HG03354 (cell line): ENCODE data around the gene ITPRIP.

Source experiments
- ATAC-seq: cut with Tn5 transposase; IDR thresholded peaks from one replicate; pipeline ENCODE4 v1.9.1; 2021; ENCODE audit warnings: mild to moderate bottlenecking; ENCODE audit not compliant: unreplicated experiment, poor library complexity, severe bottlenecking

Gene ITPRIP, protein sequence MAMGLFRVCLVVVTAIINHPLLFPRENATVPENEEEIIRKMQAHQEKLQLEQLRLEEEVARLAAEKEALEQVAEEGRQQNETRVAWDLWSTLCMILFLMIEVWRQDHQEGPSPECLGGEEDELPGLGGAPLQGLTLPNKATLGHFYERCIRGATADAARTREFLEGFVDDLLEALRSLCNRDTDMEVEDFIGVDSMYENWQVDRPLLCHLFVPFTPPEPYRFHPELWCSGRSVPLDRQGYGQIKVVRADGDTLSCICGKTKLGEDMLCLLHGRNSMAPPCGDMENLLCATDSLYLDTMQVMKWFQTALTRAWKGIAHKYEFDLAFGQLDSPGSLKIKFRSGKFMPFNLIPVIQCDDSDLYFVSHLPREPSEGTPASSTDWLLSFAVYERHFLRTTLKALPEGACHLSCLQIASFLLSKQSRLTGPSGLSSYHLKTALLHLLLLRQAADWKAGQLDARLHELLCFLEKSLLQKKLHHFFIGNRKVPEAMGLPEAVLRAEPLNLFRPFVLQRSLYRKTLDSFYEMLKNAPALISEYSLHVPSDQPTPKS

DNA sequence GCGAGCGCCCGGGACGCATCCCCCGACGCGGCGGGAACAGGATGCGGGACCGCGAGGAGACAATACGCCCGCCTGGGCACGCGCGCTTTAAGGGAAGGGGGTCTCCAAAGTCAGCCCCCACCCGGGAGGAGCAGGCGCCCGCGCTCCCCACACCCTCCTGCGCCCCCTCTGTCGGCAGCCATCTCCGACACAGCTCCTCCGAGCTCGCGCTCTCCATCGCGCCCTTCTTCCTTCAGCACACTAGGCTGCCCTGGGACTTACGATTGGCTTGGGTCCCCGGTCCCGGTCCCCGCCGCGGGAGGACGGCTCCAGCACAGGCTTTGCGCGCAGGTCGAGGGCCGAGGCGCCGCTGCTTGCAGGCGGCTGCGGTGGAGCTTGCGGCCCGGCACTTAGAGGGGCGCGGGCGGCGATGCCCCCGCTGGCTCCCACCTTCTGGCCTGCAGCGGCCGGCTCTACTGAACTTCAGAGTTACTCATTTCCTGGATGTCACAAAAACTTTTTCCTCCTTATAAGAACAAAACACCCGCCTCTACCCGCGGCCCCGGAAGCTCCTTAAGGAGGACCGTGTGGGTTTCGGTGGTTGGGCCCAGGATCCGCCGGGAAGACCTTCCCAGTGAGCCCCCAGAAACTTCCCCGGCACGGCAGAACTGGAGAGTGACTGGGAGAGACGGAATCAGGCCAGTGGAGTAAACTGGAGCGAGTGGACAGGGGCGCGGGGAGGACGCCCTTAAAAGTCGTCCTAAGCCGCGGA, at the start of gene ITPRIP:
TSS of gene ITPRIP (minus strand) at position 481 of the 751 bp plus-strand sequence. CDS start 22,414 bp downstream, outside the sequence.
- peak; percentile 74 for ATAC-seq

DNA sequence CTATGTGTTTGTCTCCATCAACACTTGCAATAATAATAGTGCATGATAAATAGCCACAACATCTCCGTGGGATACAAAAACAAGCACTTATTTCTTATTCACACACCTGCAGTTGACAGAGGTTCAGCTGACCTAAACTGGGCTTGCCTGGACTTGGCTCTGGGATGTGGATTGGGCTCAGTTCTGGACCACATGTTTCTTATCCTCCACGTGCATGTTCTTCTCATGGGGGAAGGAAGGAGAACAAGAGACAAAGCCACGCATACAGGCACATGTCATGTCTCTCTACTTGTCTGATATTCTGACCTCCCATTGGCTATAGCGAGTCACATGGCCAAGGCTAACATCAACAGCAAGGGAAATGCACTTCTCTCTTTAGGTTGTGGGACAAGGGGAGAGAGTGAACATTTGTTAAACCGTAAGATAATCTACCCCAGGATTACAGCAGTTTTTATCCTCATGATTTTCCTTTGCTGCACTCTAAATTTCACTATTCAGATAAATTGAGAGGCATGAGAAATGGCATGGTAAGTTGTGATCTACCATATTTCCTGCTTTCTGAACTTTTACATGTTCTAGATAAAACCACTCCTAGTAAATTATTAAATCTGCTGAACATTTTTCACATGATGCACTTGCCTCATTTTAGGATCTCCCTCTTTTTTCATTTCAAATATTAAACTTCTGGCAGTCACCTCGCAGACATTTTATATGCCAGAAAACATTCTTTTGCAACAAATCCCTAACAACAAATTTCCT, 49.0 kb upstream of the ITPRIP start:
- ATAC-seq, result peak; percentile 94

DNA sequence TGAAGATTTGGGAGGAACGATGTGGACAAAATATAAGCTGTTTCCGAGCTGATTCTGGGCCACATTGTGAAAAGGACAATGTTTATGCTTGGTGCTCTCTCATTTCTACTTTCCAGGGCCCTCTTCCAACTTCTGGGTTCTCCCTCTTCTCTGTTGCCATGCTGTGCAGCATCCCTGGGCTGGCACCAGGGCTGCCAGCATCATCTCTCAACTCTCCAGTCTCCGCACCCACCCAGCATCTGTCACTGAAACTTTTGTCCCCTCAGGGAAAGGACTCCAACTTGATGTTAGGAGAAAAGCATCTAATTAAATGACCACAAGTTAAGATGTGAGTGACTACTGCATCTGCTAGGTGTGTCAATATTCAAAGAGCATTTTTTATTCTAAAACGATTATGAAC, 42.1 kb upstream of the ITPRIP start:
- no peak for ATAC-seq

DNA sequence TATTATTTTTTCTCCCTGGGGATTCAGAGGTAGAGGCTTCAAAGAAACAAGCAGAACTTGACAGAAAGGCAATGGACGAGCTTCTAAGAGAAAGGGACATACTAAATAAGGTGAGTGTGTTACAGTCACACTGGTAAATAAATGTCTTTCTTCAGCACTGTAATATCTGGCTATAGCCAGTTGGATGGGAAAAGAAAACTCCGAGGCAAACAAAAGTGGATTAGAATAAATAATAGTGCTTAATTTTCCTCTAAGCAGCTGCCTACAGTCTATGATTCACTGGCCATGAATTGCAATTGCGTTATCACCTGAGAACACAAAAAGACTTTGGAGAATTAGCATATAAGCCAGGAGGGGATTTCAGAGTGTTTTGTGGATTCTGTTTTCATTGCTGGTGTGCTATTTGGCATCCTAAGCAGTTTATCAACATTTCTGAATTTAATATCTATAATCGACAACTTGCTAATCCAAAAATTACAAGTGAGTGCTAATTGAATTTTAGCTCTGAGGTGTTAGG, 38.6 kb upstream of the ITPRIP start:
- no peak for ATAC-seq

DNA sequence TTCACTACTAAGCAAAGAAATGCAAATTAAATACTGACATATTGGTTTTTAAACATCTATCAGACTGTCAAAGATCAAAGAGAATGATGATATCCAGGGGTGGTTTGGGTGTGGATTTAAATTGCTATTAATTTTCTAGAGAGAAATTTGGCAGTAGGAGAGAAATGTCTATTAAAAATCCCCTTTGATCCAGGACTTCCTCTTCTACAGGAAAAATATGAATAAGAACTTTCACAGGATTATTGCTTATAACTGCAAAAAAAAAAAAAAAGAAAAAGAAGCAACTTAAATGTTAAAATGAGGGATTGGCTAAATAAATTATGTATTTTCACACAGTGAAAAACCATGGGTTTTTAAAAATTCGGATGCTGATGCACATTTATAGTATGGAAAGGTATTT, 36.3 kb upstream of the ITPRIP start:
- no peak for ATAC-seq

DNA sequence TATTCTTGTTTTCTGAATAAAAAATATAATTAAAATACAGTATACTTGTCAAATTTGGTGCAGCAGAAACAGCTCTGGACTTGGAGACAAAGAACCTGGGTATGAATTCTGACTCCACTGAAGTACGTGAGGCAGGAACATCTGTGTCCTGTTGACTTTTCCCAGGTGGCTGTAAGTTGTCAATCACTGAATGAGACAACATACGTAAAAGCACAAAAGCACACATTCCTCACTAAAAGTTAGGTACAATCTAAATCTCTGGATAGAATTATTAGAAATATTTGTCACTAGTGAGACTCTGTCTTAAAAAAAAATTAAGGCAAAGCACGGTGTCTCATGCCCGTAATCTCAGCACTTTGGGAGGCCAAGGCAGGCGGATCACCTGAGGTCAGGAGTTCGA, 33.5 kb upstream of the ITPRIP start:
- ATAC-seq, result no peak

DNA sequence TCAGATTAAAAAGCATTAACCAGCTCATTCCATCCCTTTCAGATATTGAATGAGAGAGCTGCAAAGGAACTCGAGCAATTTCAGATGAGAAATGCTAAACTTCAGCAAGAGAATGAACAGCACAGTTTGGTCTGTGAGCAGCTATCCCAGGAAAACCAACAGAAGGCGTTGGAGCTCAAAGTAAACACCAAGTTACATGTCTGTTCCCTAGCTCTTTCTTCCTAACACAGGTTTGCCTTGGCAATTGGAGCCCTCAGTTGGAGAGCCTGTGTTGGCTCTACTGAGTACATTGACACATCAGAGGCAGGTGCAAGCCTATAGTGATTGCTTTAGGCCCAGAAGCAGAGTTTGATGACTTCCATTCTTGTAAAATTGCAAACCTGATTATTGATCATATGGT, 30.1 kb upstream of the ITPRIP start:
- no peak for ATAC-seq

DNA sequence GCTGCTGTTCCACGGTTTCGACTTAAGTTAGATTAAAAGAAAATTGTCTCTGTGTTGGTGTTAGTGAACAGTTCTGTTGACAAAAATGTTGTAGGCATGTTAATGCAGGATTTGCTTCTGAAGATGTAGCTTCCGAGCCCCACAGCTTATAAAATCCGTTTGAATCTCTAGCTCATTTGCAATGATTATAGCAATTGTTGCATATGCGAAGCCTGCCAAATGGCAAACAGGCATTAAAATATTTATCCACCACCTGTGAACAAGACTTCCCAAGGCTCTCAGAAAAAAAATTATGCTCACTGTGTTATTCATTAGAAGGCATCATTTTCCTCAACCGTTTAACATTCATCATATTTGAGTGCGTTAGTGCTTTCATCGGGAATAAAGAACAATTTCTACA, 29.6 kb upstream of the ITPRIP start:
- ATAC-seq, result no peak

DNA sequence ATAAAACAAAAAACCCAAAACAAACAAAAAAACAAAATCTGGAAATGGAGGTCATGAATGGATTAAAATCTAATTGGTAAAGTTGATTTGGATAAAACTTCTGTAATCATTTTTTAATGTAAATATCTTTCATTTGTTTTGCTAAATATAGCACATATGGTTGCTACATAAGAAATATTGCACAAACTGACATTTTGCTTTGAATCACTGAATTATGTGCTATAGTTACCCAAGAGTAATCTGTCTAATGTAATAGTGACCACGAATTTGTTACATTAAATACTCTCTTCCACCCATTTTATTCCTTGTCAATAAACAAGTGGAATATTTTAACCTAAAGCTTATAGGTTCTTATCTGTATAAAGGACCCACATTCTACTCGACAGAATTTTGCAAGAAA, 21.5 kb upstream of the ITPRIP start:
- no peak for ATAC-seq

DNA sequence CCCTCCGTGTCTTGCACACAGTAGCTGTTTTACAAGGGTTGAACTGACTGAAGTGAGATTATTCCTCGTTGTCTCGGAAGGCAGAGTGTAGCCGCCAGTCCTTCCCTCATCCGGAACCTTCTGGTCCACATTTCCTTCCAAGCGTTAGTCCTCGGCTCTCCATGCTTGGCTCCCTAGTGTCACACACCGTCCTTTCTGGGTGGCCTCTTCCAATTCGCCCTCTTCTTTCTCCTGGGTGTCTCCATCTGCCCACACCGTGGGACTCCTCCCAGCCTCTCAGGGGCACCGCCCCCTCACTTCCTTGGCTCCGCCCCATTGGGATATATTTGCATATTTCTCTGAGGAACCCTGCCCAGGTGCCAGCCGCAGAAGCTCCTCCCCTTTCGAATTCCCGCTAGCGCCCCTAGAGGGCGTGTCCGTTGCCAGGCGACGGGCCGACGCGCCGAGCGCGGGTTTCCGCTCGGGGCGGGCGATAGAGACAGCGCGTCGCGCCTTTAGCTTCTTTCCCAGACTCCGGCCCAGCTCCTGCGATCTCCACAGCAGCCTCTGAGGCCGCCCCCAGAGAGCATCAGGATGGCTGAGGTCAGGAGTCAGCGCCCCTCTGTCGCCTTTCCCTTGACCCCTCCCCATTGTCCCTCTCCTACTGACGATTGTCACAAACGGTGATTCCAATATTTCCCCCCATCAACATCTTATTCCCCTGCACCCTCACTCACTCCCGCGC, 15.2 kb upstream of the ITPRIP start, which contains the start of gene CFAP58:
TSS of gene CFAP58 (plus strand) at position 509 of the 724 bp plus-strand sequence. CDS start at position 574, 65 bp downstream.
- ATAC-seq, result peak; percentile 67

DNA sequence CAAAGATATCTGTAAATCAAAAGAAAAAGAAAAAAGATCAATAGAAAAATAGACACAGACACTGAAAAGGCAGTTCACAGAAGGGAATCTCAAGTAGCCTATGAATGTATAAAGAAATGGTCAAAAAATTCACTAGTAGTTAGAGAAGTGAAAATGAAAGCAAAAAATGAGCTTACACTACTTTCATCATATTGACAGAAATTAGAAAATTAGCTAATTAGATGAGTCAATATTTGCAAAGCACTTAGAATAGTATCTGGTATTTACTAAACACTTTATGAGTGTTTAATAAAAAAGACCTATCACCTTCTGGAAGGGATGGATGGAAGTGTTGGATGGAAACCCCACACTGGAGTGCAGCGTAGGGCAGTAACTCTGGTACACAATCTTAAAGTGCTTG, 13.7 kb upstream of the ITPRIP start:
- peak; percentile 26 for ATAC-seq

DNA sequence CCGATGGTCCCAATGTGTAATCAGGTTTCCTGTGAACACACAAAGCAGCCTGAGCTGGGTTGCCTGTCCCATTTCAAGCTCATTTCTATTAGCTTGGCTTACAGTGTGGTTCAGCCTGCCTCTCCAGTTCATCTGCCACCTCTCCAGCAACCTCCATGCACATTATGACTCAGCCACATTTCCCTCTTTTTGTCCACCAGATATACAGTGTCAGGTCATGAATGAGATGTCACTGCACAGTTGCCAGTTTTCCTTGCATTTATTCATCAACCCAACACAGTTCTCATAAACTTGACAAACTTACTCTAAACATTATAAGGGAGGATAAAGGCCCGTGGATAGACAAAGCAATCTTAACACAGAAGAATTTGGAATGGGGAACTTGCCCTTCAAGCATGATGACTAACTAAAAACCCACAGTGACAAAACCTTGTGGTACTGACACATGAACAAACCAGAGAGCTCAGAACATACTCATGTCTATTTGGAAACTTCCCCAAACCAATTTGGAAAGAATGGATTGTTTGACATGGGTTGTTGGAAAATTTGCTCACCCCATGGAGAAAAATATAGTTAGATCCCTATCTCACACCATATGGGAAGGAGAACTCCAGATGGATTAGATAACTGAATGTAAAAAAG, 12.9 kb upstream of the ITPRIP start:
- no peak for ATAC-seq

DNA sequence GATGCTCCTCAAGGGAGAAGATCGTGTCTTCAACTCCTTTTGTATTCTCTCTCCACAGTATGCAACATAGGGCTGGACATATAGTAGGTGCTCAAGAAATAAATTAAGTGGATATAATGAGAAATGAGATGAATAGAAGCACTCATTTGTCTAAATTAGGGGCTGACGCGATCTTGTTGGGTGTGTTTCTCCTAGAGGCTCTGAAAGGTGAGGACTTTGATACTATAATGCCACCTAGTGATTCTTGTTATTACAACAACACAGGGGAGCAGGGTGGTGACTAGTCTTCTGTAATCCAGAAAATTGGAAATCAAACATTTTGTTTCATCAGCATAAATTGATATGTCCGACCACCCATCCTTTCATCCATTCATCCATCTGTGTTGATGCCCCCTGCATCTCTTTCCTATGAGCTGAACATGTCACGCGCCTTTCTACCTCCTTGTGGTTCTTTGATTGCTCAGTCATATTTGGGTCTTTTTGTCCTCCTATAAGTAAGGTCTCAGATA, 11.9 kb upstream of the ITPRIP start:
- peak; percentile 51 for ATAC-seq

DNA sequence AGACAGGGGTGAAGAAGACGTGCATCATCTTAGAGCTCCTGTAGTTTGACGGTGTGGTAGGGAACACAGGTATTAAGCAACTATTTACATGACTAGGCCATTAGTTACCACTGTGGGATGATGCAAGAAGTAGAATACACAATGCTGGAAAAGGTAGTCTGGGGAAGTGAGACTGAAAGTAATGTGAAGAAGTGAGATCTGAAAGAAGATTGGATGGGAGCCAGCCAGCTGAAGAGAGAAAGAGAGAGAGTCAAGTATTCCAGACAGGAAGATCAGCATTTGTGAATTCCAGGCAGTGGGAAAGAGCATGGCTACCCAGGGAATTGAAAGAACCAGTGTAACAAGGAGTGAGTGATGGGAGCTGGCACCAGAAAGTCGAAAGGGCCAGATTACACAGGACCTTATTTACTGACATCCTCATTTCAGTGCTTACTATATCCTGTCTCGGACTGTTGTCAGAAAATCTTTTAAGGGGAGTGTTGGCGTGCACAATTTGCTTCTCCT, 11.4 kb upstream of the ITPRIP start:
- ATAC-seq, result peak; percentile 52

DNA sequence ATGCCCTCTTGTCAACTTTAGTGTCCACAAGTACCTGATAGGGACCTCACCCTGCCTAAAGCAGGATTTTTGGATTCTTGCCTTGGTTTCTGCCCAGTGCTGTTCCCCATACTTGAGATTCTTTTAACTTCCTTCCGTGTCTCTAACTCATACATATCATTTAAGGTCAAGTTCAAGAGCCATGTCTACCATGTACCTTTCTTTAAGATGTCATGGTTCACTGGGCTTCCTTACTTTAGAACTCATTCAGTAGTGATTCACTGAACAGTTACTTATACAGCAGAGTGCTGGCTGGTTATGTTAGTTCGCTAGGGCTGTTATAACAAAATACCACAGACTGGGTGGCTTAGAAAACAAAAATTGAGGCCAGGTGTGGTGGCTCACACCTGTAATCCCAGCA, 10.3 kb upstream of the ITPRIP start:
- no peak for ATAC-seq

DNA sequence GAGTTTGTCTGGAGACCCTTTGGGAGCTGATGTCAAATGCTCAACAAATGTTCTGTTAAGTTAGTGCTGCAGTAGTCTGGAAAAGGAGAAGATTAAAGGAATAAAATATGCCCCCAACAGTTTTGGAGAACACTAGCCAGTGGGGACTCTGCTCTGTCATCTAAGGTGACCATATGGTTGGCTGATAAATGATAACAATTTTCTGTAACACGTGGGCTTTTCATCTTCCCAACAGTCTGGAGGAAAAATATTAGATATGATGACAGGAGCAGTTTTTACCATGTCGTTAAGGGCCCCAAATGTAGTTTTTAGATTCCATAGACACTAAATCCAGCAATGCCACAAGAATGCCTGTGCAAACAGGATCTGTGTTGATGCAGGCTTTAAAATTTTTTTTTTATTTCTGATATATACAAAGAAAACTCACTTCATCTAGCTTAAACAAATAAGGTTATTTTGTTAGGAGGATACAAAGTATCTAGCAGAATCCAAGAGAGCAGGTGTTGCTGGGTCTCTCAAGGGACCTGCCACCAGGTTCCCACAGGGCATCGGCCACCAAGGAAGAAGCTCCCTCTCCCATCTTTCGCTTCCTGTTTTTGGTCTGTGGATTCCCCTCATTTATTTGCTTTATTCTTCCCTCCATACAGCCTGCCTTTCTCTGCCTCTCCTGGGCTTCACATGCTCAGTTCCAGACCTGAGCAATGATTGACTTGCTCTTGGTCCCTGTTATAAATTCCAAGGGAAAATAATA, 9.2 kb upstream of the ITPRIP start:
- no peak for ATAC-seq

DNA sequence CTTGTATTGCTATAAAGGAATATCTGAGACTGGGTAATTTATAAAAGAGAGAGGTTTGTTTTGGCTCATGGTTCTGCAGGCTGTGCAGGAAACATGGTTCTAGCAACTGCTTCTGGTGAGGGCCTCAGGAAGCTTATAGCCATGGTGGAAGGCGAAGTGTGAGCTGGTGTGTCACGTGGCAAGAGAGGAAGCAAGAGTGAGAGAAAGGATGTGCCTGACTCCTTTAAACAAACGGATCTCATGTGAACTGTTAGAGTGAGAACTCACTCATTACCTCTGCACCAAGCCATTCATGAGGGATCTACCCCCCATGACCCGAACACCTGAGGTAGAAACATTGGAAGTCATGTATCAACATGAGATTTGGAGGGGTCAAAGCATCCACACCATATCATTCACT, 7.7 kb upstream of the ITPRIP start:
- no peak for ATAC-seq

DNA sequence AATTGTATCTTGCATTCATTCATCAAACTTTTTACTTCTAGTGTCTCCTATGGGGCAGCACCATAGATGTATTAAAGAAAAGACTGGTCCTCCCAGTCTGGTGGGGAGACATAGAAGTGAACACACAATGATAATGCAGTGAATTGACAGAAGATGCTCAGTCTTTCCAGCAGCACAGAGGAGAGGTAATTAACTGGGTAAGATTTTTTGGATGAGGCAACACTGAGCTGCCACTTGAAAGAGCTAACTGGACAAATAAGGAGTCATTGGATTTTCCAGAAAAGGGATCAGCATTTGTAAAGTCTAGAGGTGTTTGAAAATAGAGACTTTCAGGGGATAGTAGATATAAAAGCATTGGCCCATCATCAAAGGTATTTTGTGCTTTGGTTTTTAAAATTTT, 7.2 kb upstream of the ITPRIP start:
- ATAC-seq, result no peak
